GM12878 (cell line): ENCODE data around the gene SLC22A23. TPM values are rescaled to one million over a fixed set of nuclear protein-coding genes. Genes with fewer than 3 reads are reported as not detected.
A peak's percentile ranks its signal among the peaks of the same experiment; 100 is the strongest.

Experiments used
- ATAC-seq: fragments of 200-7000 bp; cut with Tn5 transposase; 3 replicates; pipeline ENCODE4 v1.9.1; 2020; ENCODE audit warnings: mild to moderate bottlenecking, moderate library complexity
- BruUV-seq: library from RNA; stranded (reverse); fragments of 400-500 nt; replicated peaks from 2 replicates; lab custom pipeline; 2021; lab: Mats Ljungman, UMichigan
- CTCF ChIA-PET: fragments of 300-600 bp; sonication (Branson Sonifier 250); formaldehyde crosslinking; extraction: SDS; loops from one replicate; lab custom pipeline; 2021; ENCODE audit warnings: inconsistent platforms; lab: Yijun Ruan, JAX
- POLR2A ChIA-PET: fragments of 350-600 bp; formaldehyde crosslinking; extraction: SDS; loops from one replicate; lab custom pipeline; 2021; ENCODE audit warnings: inconsistent platforms; lab: Charles Lee
- RAD21 ChIA-PET: fragments of 300-600 bp; sonication (Branson Sonifier 250); formaldehyde crosslinking; loops from one replicate; lab custom pipeline; 2023; ENCODE audit warnings: antibody characterized with exemption; ENCODE audit not compliant: unreplicated experiment; lab: Charles Lee
- SMC1A ChIA-PET: fragments of 300-600 bp; sonication (Branson Sonifier 250); formaldehyde crosslinking; loops from one replicate; lab custom pipeline; 2023; ENCODE audit not compliant: unreplicated experiment, uncharacterized antibody; lab: Charles Lee
- DNase-seq: peaks from one replicate; pipeline ENCODE4 v3.0.0-alpha.2; 2011; ENCODE audit warnings: low read depth, low spot score
- FAIRE-seq: peaks from 3 replicates; lab custom pipeline; 2011; peaks lifted over from hg19 to GRCh38; lab: Jason Lieb, UNC
- H2AFZ ChIP-seq: 2 replicates; pipeline ENCODE4 v1.6.0; 2011; ENCODE audit warnings: low read depth, low read length, control low read depth; ENCODE audit not compliant: control insufficient read depth
- H3K27ac ChIP-seq: 2 replicates; pipeline ENCODE4 v1.5.1; 2011; ENCODE audit warnings: control low read depth; ENCODE audit not compliant: control insufficient read depth, insufficient read depth
- H3K27me3 ChIP-seq, 2 experiments: replicated peaks in 1 of 2; 2 replicates each; pipeline versions ENCODE4 v1.6.0 to v1.6.1; 2011; ENCODE audit warnings: low read length in 1 of 2; ENCODE audit not compliant: control insufficient read depth in 2 of 2, insufficient read depth in 2 of 2
- H3K36me3 ChIP-seq, 2 experiments: 2 replicates each; pipeline ENCODE4 v1.5.1; 2011; ENCODE audit warnings: low read length in 1 of 2; ENCODE audit not compliant: control insufficient read depth in 2 of 2, insufficient read depth in 2 of 2
- H3K4me1 ChIP-seq: 2 replicates; pipeline ENCODE4 v1.6.1; 2011; ENCODE audit warnings: mild to moderate bottlenecking, low read length, moderate library complexity, mixed read lengths; ENCODE audit not compliant: control insufficient read depth, insufficient read depth
- H3K4me2 ChIP-seq: 2 replicates; pipeline ENCODE4 v1.6.0; 2011; ENCODE audit warnings: control low read depth; ENCODE audit not compliant: control insufficient read depth, insufficient read depth
- H3K4me3 ChIP-seq: fragments of 200-600 bp; sonication (generic); 2 replicates; pipeline ENCODE4 v1.5.1; 2016
- H3K79me2 ChIP-seq: 2 replicates; pipeline ENCODE4 v1.6.0; 2011; ENCODE audit warnings: low read length; ENCODE audit not compliant: control insufficient read depth, insufficient read depth
- H3K9ac ChIP-seq: 2 replicates; pipeline ENCODE4 v1.8.0; 2011; ENCODE audit warnings: low read length, control low read depth, mixed read lengths; ENCODE audit not compliant: control insufficient read depth, insufficient read depth
- H3K9me3 ChIP-seq: replicated peaks from 3 replicates; pipeline ENCODE4 v1.5.1; 2011; ENCODE audit warnings: mild to moderate bottlenecking, low read length; ENCODE audit not compliant: control insufficient read depth, insufficient read depth
- H4K20me1 ChIP-seq: 2 replicates; pipeline ENCODE4 v1.6.0; 2011; ENCODE audit not compliant: control insufficient read depth, insufficient read depth
- EP300 ChIP-seq, 2 experiments: fragments of 150-350 bp in 1 of 2; IDR thresholded peaks; 2 replicates each; pipeline ENCODE4 v1.6.1; 2011 to 2012; ENCODE audit warnings: low read depth in 2 of 2, low read length in 2 of 2, borderline replicate concordance in 1 of 2, improper control_type of control experiment in 1 of 2, inconsistent platforms in 1 of 2; ENCODE audit not compliant: control insufficient read depth in 1 of 2
- MEF2B ChIP-seq: fragments of 450-650 bp; IDR thresholded peaks from 2 replicates; pipeline ENCODE4 v1.6.1; 2018; ENCODE audit warnings: mild to moderate bottlenecking, moderate library complexity; ENCODE audit not compliant: partially characterized antibody, poor library complexity, severe bottlenecking
- PRDM15 ChIP-seq: fragments of 450-650 bp; formaldehyde crosslinking; IDR thresholded peaks from 2 replicates; pipeline ENCODE4 v1.4.0; 2020; ENCODE audit warnings: mild to moderate bottlenecking, moderate library complexity
- RAD21 ChIP-seq: IDR thresholded peaks from 2 replicates; pipeline ENCODE4 v1.6.1; 2011; ENCODE audit warnings: mild to moderate bottlenecking, low read depth, low read length, moderate library complexity; ENCODE audit not compliant: insufficient read depth
- RELA ChIP-seq: fragments of 450-650 bp; IDR thresholded peaks from 2 replicates; pipeline ENCODE4 v1.8.0; 2014; ENCODE audit warnings: borderline replicate concordance; ENCODE audit not compliant: partially characterized antibody
- SMC3 ChIP-seq: IDR thresholded peaks from 2 replicates; pipeline ENCODE4 v1.6.1; 2011; ENCODE audit warnings: low read length, improper control_type of control experiment, borderline replicate concordance
- WGBS: methylation state at CpG from one replicate; pipeline ENCODE4 v1.1.6; 2016; ENCODE audit warnings: low lambda C conversion rate; ENCODE audit not compliant: insufficient replicate concordance, insufficient coverage; ENCODE audit errors: missing lambda C conversion rate; 5-methylcytosine and 5-hydroxymethylcytosine counted together
- in situ Hi-C: fragments of 300-500 bp; cut with MboI; formaldehyde crosslinking; loops from 9 replicates; pipeline ENCODE4 v1.14.3; 2018; ENCODE audit warnings: mixed read lengths
- intact Hi-C: fragments of 100-400 bp; cut with micrococcal nuclease; formaldehyde crosslinking; loops from one replicate; pipeline ENCODE4 v1.14.2; 2022; ENCODE audit not compliant: unreplicated experiment
- polyA plus RNA-seq, 11 experiments: library from polyadenylated mRNA; depleted of rRNA in 4 of 11; unstranded in 6 of 11; stranded (reverse) in 5 of 11; fragments of >200 nt; fragmentation: Nextera tagmentation in 4 of 11; fragmentation: Illumina TruSeq in 1 of 11; extraction: Ambion mirVana in 4 of 11; extraction: Trizol in 1 of 11; gene quantifications; 1 replicate in 1 of 11; 2 replicates in 10 of 11; pipeline versions ENCODE4 v1.2.1 to v1.2.3, GENCODE V29; 2011 to 2016; ENCODE audit warnings: inconsistent platforms in 2 of 11, missing spikeins in 2 of 11, low read depth in 1 of 11
- total RNA-seq, 4 experiments: library from RNA; depleted of rRNA in 3 of 4; stranded (reverse); fragments of >200 nt in 3 of 4; fragmentation: Illumina TruSeq in 1 of 4; extraction: Trizol in 1 of 4; gene quantifications; 2 replicates each; pipeline versions ENCODE4 v1.2.1 to v1.2.3, GENCODE V29; 2013 to 2021
- TF ChIP-seq, protein P1 (sequence below), 3 experiments: IDR thresholded peaks in 2 of 3; conservative IDR thresholded peaks in 1 of 3; 2 replicates each; pipeline ENCODE4 v1.5.1; 2011; ENCODE audit warnings: low read depth in 3 of 3, low read length in 3 of 3, mild to moderate bottlenecking in 3 of 3, control low read depth in 2 of 3, moderate library complexity in 2 of 3, inconsistent platforms in 1 of 3, mixed read lengths in 1 of 3; ENCODE audit not compliant: control insufficient read depth in 2 of 3, insufficient read depth in 1 of 3; ENCODE audit errors: extremely low read depth in 1 of 3

Gene SLC22A23
- total and polyA plus RNA-seq, 10 of the 15 experiments (the other 5 are each of a cell fraction or from before 2014, with no cell fraction given): 0.20 to 2.4 (median 0.74) TPM

- no peak for TF ChIP-seq EP300 (IDR thresholded peaks at IDR 0.05; ENCODE audit: borderline replicate concordance in 1 of 2, control insufficient read depth in 1 of 2, low read depth in 2 of 2, low read length in 2 of 2)
- no peak for TF ChIP-seq SMC3
- TF ChIP-seq MEF2B: no peak
- TF ChIP-seq RELA: no peak
These were observed 2.4 kb downstream of the SLC22A23 start (continued) for GRCh38 chr6:3454273-3455010.

DNA sequence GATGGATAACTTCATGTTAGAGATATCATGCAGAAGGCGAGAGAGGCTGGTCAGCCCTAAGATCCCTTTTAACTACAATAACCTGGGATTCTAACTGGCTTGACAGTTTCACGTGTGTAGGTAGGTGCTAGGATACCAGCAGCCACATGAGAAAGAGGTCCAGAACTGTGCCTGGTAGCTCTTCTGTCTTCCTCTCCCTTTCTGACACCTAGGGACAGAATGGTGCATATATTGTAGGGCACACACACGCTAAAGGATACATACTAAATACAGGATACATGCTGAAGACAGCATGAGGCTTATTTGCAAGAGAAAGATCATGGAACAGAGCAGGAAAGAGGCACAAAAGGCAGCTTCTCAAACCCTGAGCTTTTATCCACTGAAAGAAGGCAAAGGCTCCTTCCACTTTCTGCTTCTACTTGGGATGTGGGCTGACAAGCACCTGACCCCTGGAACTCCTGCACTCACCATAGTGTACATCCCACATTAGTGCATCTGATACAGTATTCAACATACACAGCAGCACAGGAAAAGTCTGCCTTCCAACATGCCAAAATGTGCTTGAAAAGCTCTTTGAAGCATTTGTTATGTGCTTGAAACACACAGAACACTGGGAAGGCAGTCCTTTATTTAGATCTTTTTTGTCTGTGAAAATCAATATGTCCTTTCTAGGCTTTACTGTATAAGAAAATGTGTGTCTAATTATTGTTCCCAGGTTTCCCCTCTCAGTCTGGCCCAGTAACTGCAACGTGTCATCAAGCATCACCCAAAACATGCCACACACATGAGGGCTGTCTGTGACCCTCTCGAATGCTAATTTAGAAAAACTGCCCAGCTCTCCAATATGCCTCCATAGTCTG, 3.2 kb downstream of the SLC22A23 start:
- POLR2A ChIA-PET: interaction anchor here (0.6 to 1.6 kb wide), 4 partner anchors 37 to 129 kb away, joined by 3 to 4 read pairs (median 3); no protein-coding TSS in a partner anchor
- intact Hi-C loops: loop anchor here (2.0 kb wide), 1 partner anchor 175 kb away; no protein-coding TSS in a partner anchor
- RAD21 ChIA-PET: interaction anchor here (1.0 to 3.2 kb wide), 18 partner anchors 10 to 277 kb away, joined by 3 to 22 read pairs (median 6); no protein-coding TSS in a partner anchor
- H3K27ac ChIP-seq: no peak overlapping the region
- CTCF ChIA-PET: interaction anchor here (0.8 to 4.9 kb wide), 17 partner anchors 10 to 176 kb away, joined by 3 to 55 read pairs (median 4); no protein-coding TSS in a partner anchor
- H3K9ac ChIP-seq: no peak overlapping the region
- H3K36me3 ChIP-seq: no peaks in the 10 kb centered on the region
- in situ Hi-C loops: no loop called here
- 11% methylated on average over 5 of the region's 5 CpGs for WGBS
- BruUV-seq: no TSS peak
- TF ChIP-seq RAD21 (peak; percentile 24; the same call in 1 of the 2 replicates), PRDM15 (no peak)
- TF ChIP-seq, protein P1, sequence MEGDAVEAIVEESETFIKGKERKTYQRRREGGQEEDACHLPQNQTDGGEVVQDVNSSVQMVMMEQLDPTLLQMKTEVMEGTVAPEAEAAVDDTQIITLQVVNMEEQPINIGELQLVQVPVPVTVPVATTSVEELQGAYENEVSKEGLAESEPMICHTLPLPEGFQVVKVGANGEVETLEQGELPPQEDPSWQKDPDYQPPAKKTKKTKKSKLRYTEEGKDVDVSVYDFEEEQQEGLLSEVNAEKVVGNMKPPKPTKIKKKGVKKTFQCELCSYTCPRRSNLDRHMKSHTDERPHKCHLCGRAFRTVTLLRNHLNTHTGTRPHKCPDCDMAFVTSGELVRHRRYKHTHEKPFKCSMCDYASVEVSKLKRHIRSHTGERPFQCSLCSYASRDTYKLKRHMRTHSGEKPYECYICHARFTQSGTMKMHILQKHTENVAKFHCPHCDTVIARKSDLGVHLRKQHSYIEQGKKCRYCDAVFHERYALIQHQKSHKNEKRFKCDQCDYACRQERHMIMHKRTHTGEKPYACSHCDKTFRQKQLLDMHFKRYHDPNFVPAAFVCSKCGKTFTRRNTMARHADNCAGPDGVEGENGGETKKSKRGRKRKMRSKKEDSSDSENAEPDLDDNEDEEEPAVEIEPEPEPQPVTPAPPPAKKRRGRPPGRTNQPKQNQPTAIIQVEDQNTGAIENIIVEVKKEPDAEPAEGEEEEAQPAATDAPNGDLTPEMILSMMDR (IDR thresholded peaks at IDR 0.05 in 2 of 3, conservative IDR thresholded peaks at IDR 0.05 in 1 of 3; ENCODE audit: control insufficient read depth in 2 of 3, extremely low read depth in 1 of 3, insufficient read depth in 1 of 3, low read depth in 3 of 3, low read length in 3 of 3): peak in 2 of 3 experiments; percentile 2 to 31; a peak in 2 of 6 replicates
- FAIRE-seq (no peak), ATAC-seq (no peak), DNase-seq (no peak)
- H3K4me1 ChIP-seq: peaks cover 13% of the 10 kb centered on the region; the same call in 1 of the 2 replicates
- H3K27me3 ChIP-seq: peaks cover 7 to 8% of the 10 kb centered on the region in 2 experiments; a peak in 3 of 4 replicates
- no peaks in the 10 kb centered on the region for H4K20me1 ChIP-seq
- SMC1A ChIA-PET: interaction anchor here (0.7 to 5.1 kb wide), 17 partner anchors 8 to 334 kb away, joined by 3 to 46 read pairs (median 4); no protein-coding TSS in a partner anchor
- H3K4me2 ChIP-seq: no peak overlapping the region
- H3K79me2 ChIP-seq: no peaks in the 10 kb centered on the region
- H3K9me3 ChIP-seq: no peaks in the 10 kb centered on the region; the same call in 2 of the 3 replicates
- no peak overlapping the region for H3K4me3 ChIP-seq
- no peak overlapping the region for H2AFZ ChIP-seq
